Medulla oblongata (tissue), 1 donor: ENCODE data around the gene SRSF2.
"Not testable (repeated sequence)": the region's sequence is repeated elsewhere in the genome, so short reads cannot be mapped to it uniquely, and the experiment has no call there.

Experiments
- DNase-seq: peaks from one replicate; pipeline ENCODE4 v3.0.0-alpha.2; 2015; ENCODE audit errors: extremely low spot score

SRSF2 gene

GRCh38 chr17:76700617-76701470, 36.3 kb downstream of the SRSF2 start:
- no peak for DNase-seq

GRCh38 chr17:76700270-76700616, 36.9 kb downstream of the SRSF2 start:
- no peak for DNase-seq

GRCh38 chr17:76698466-76698977, 38.6 kb downstream of the SRSF2 start:
- DNase-seq, result not testable (repeated sequence)

- no peak for DNase-seq
Observed at GRCh38 chr17:76697702-76698465, 39.2 kb downstream of the SRSF2 start.

GRCh38 chr17:76696763-76697701, 40.1 kb downstream of the SRSF2 start:
- no peak for DNase-seq

- DNase-seq, result no peak
Observed at GRCh38 chr17:76695059-76695831, 41.9 kb downstream of the SRSF2 start.

- DNase-seq, result no peak
Observed at GRCh38 chr17:76691379-76692191, 45.5 kb downstream of the SRSF2 start.

GRCh38 chr17:76690596-76691280, 46.4 kb downstream of the SRSF2 start:
- DNase-seq, result no peak

- no peak for DNase-seq
Observed at GRCh38 chr17:76689859-76690258, 47.3 kb downstream of the SRSF2 start.

GRCh38 chr17:76688165-76688622, 48.9 kb downstream of the SRSF2 start:
- DNase-seq, result no peak

- peak; percentile 71 for DNase-seq
Observed at GRCh38 chr17:76687298-76688164, 49.6 kb downstream of the SRSF2 start.

- no peak for DNase-seq
Observed at GRCh38 chr17:76686538-76687297, 50.4 kb downstream of the SRSF2 start.

- DNase-seq, result no peak
Observed at GRCh38 chr17:76685846-76686245, 51.3 kb downstream of the SRSF2 start.

GRCh38 chr17:76685366-76685765, 51.8 kb downstream of the SRSF2 start:
- no peak for DNase-seq

GRCh38 chr17:76684756-76685155, 52.4 kb downstream of the SRSF2 start:
- DNase-seq, result no peak
